Panc1 (cell line): ENCODE measurements around the gene TPI1. TPM values are rescaled to one million over a fixed set of nuclear protein-coding genes. Genes with fewer than 3 reads are reported as not detected.
A peak's percentile ranks its signal among the peaks of the same experiment; 100 is the strongest.

Experiments used
- ATAC-seq: fragments of 200-7000 bp; cut with Tn5 transposase; 2 replicates; pipeline ENCODE4 v1.9.1; 2020; ENCODE audit warnings: mild to moderate bottlenecking, moderate library complexity
- BruUV-seq: library from RNA; stranded (reverse); fragments of 400-500 nt; replicated peaks from 2 replicates; lab custom pipeline; 2021; lab: Mats Ljungman, UMichigan
- CTCF ChIA-PET: fragments of 300-600 bp; sonication (Branson Sonifier 250); formaldehyde crosslinking; loops from one replicate; lab custom pipeline; 2022; ENCODE audit warnings: antibody characterized with exemption; lab: Charles Lee
- POLR2A ChIA-PET: fragments of 300-600 bp; sonication (Branson Sonifier 250); formaldehyde crosslinking; loops from one replicate; lab custom pipeline; 2022; ENCODE audit warnings: antibody characterized with exemption; lab: Charles Lee
- DNase-seq: peaks from one replicate; pipeline ENCODE4 v3.0.0-alpha.2; 2010; ENCODE audit warnings: low read depth, low spot score
- H3K27ac ChIP-seq: 2 replicates; pipeline ENCODE4 v1.5.1; 2011; ENCODE audit warnings: mild to moderate bottlenecking, low read length, inconsistent platforms
- H3K27me3 ChIP-seq: fragments of 200-500 bp; sonication (Bioruptor generic); 2 replicates; pipeline ENCODE4 v1.6.0; 2014; ENCODE audit warnings: low read length, inconsistent platforms; ENCODE audit not compliant: control insufficient read depth, insufficient read depth
- H3K36me3 ChIP-seq: fragments of 200-500 bp; sonication (Bioruptor generic); 2 replicates; pipeline ENCODE4 v1.5.1; 2014; ENCODE audit warnings: inconsistent platforms, mild to moderate bottlenecking, low read length, moderate library complexity; ENCODE audit not compliant: control insufficient read depth, insufficient read depth
- H3K4me1 ChIP-seq: 2 replicates; pipeline ENCODE4 v1.5.1; 2011; ENCODE audit warnings: inconsistent platforms, mild to moderate bottlenecking, low read length, moderate library complexity; ENCODE audit not compliant: control insufficient read depth, insufficient read depth
- H3K4me3 ChIP-seq, 2 experiments: 2 replicates each; pipeline ENCODE4 v1.5.1; 2011 to 2012; ENCODE audit warnings: low read depth in 2 of 2, low read length in 2 of 2, mild to moderate bottlenecking in 2 of 2, inconsistent platforms in 1 of 2, moderate library complexity in 1 of 2
- H3K9me3 ChIP-seq: fragments of 200-500 bp; sonication (Bioruptor generic); 2 replicates; pipeline ENCODE4 v1.5.1; 2014; ENCODE audit warnings: low read depth, mild to moderate bottlenecking, inconsistent platforms, low read length, moderate library complexity; ENCODE audit not compliant: control insufficient read depth, insufficient read depth
- POLR2AphosphoS5 ChIP-seq: IDR thresholded peaks from 2 replicates; pipeline ENCODE4 v1.6.1; 2012; ENCODE audit warnings: mild to moderate bottlenecking, low read depth, low read length, moderate library complexity
- SIN3A ChIP-seq: IDR thresholded peaks from 2 replicates; pipeline ENCODE4 v1.6.1; 2012; ENCODE audit warnings: low read depth, mild to moderate bottlenecking, low read length, moderate library complexity, borderline replicate concordance; ENCODE audit not compliant: insufficient read depth
- TCF7L2 ChIP-seq: IDR thresholded peaks from 2 replicates; pipeline ENCODE4 v1.6.1; 2011; ENCODE audit warnings: mild to moderate bottlenecking, low read depth, low read length, inconsistent platforms
- in situ Hi-C: cut with HindIII; loops from 2 replicates; pipeline ENCODE4 v1.10.0; 2016; ENCODE audit warnings: low sequenced_read_pairs, low pct_unique_long_range_greater_than_20kb
- intact Hi-C: fragments of 100-400 bp; cut with micrococcal nuclease; formaldehyde crosslinking; loops from one replicate; pipeline ENCODE4 v1.10.0; 2022; ENCODE audit not compliant: unreplicated experiment
- total RNA-seq: library from RNA; stranded (reverse); gene quantifications from one replicate; pipeline ENCODE4 v1.2.1, GENCODE V29; 2021; ENCODE audit not compliant: unreplicated experiment
- TF ChIP-seq, protein P1 (sequence below), 2 experiments: IDR thresholded peaks; 2 replicates each; pipeline ENCODE4 v1.6.1; 2011 to 2012; ENCODE audit warnings: low read depth in 2 of 2, control low read depth in 1 of 2, low read length in 1 of 2, mild to moderate bottlenecking in 1 of 2, moderate library complexity in 1 of 2; ENCODE audit not compliant: insufficient read depth in 1 of 2
- TF ChIP-seq, protein P2 (sequence below): fragments of 450-650 bp; IDR thresholded peaks from 2 replicates; pipeline ENCODE4 v1.5.1; 2017; ENCODE audit warnings: mild to moderate bottlenecking

Gene TPI1
- total RNA-seq, 1 experiment from 2014 or later = 693 TPM

DNA sequence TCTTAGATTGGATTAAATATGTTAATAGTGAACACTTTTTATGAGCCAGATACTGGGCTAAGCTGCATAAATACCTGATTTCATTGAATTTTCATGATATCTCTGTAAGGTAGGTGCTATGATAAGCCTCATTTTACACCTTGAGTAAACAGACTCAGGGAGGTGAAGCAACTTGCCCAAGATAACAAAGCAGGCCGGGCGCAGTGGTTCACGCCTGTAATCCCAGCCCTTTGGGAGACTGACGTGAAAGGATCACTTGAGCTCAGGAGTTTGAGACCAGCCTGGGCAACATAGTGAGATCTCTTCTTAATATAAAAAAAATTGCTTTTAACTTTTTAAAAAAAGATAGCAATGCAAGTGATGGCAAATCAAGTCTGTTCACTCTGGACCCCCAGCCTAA is 25.3 kb upstream of the TPI1 start:
- in situ Hi-C loops (no loop called here), intact Hi-C loops (no loop called here)
- H3K9me3 ChIP-seq = no peaks in the 10 kb centered on the region
- H3K4me3 ChIP-seq = no peak overlapping the region
- DNase-seq (no peak), ATAC-seq (no peak)
- TF ChIP-seq SIN3A (no peak), POLR2AphosphoS5 (no peak), TCF7L2 (no peak)
- TF ChIP-seq, protein P1, sequence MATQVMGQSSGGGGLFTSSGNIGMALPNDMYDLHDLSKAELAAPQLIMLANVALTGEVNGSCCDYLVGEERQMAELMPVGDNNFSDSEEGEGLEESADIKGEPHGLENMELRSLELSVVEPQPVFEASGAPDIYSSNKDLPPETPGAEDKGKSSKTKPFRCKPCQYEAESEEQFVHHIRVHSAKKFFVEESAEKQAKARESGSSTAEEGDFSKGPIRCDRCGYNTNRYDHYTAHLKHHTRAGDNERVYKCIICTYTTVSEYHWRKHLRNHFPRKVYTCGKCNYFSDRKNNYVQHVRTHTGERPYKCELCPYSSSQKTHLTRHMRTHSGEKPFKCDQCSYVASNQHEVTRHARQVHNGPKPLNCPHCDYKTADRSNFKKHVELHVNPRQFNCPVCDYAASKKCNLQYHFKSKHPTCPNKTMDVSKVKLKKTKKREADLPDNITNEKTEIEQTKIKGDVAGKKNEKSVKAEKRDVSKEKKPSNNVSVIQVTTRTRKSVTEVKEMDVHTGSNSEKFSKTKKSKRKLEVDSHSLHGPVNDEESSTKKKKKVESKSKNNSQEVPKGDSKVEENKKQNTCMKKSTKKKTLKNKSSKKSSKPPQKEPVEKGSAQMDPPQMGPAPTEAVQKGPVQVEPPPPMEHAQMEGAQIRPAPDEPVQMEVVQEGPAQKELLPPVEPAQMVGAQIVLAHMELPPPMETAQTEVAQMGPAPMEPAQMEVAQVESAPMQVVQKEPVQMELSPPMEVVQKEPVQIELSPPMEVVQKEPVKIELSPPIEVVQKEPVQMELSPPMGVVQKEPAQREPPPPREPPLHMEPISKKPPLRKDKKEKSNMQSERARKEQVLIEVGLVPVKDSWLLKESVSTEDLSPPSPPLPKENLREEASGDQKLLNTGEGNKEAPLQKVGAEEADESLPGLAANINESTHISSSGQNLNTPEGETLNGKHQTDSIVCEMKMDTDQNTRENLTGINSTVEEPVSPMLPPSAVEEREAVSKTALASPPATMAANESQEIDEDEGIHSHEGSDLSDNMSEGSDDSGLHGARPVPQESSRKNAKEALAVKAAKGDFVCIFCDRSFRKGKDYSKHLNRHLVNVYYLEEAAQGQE (IDR thresholded peaks at IDR 0.05; ENCODE audit: insufficient read depth in 1 of 2, low read depth in 2 of 2, low read length in 1 of 2) = no peak
- TF ChIP-seq, protein P2, sequence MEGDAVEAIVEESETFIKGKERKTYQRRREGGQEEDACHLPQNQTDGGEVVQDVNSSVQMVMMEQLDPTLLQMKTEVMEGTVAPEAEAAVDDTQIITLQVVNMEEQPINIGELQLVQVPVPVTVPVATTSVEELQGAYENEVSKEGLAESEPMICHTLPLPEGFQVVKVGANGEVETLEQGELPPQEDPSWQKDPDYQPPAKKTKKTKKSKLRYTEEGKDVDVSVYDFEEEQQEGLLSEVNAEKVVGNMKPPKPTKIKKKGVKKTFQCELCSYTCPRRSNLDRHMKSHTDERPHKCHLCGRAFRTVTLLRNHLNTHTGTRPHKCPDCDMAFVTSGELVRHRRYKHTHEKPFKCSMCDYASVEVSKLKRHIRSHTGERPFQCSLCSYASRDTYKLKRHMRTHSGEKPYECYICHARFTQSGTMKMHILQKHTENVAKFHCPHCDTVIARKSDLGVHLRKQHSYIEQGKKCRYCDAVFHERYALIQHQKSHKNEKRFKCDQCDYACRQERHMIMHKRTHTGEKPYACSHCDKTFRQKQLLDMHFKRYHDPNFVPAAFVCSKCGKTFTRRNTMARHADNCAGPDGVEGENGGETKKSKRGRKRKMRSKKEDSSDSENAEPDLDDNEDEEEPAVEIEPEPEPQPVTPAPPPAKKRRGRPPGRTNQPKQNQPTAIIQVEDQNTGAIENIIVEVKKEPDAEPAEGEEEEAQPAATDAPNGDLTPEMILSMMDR = no peak
- H3K27me3 ChIP-seq = no peaks in the 10 kb centered on the region
- no TSS peak for BruUV-seq
- H3K36me3 ChIP-seq = no peaks in the 10 kb centered on the region
- CTCF ChIA-PET = no interaction called here
- H3K27ac ChIP-seq = no peak overlapping the region
- H3K4me1 ChIP-seq = no peaks in the 10 kb centered on the region; the same call in 1 of the 2 replicates
- POLR2A ChIA-PET = no interaction called here

DNA sequence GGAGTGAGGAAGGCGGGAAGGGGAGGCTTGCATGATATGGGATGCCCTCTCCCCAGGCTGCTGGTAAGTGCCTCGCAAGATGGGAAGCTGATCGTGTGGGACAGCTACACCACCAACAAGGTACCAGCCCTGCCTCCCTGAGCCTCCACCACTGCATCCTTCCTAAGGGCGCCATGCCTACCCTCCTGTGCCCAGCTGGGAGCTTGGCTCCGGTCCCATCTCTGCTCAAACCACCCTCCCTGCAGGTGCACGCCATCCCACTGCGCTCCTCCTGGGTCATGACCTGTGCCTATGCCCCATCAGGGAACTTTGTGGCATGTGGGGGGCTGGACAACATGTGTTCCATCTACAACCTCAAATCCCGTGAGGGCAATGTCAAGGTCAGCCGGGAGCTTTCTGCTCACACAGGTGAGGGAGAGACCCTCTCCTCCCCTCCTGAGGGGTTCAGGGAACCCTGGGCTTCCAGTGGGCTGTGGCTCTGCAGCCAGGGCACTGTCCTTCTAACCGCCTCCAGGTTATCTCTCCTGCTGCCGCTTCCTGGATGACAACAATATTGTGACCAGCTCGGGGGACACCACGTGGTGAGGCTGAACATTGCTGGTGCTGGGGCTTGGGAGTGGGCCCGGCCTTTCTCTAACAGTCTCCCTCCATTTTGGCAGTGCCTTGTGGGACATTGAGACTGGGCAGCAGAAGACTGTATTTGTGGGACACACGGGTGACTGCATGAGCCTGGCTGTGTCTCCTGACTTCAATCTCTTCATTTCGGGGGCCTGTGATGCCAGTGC is 24.0 kb upstream of the TPI1 start:
- Histone ChIP-seq H3K4me3 (no peak overlapping the region), H3K27ac (no peak overlapping the region), H3K27me3 (no peaks in the 10 kb centered on the region), H3K36me3 (no peaks in the 10 kb centered on the region), H3K9me3 (no peaks in the 10 kb centered on the region), H3K4me1 (no peaks in the 10 kb centered on the region; the same call in 1 of the 2 replicates)
- in situ Hi-C loops = no loop called here
- TF ChIP-seq POLR2AphosphoS5 (no peak), TCF7L2 (no peak), SIN3A (no peak)
- TF ChIP-seq, protein P1 (IDR thresholded peaks at IDR 0.05; ENCODE audit: insufficient read depth in 1 of 2, low read depth in 2 of 2, low read length in 1 of 2) = no peak
- TF ChIP-seq, protein P2 = no peak
- intact Hi-C loops = no loop called here
- no peak for DNase-seq
- BruUV-seq = no TSS peak
- ChIA-PET CTCF (no interaction called here), POLR2A (no interaction called here)
- ATAC-seq = peak; percentile 56
